ENCODE results near the gene TMTC4.

- TF ChIP-seq CTCF (IDR thresholded peaks at IDR 0.05) (peak; percentile 78), FOXP1 (CRISPR knock-in tag; IDR thresholded peaks at IDR 0.05; ENCODE audit: borderline replicate concordance) (peak; percentile 99), NR3C1 (CRISPR knock-in tag; conservative IDR thresholded peaks at IDR 0.05; ENCODE audit: low read depth) (0 out of 2 replicates have a peak, but pooled peaks have one; percentile 25), NR2C2 (CRISPR knock-in tag; IDR thresholded peaks at IDR 0.05) (peak; percentile 62), ZNF423 (CRISPR knock-in tag; IDR thresholded peaks at IDR 0.05) (peak; percentile 88), NFYB (CRISPR knock-in tag; conservative IDR thresholded peaks at IDR 0.05; ENCODE audit: low read depth) (peak; percentile 56), ATF3 (CRISPR knock-in tag; conservative IDR thresholded peaks at IDR 0.05) (no peak; the same call in 1 of the 2 replicates)
- TF ChIP-seq, protein P1, sequence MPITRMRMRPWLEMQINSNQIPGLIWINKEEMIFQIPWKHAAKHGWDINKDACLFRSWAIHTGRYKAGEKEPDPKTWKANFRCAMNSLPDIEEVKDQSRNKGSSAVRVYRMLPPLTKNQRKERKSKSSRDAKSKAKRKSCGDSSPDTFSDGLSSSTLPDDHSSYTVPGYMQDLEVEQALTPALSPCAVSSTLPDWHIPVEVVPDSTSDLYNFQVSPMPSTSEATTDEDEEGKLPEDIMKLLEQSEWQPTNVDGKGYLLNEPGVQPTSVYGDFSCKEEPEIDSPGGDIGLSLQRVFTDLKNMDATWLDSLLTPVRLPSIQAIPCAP (CRISPR knock-in tag; IDR thresholded peaks at IDR 0.05), result 0 out of 2 replicates have a peak, but pooled peaks have one; percentile 35
- TF ChIP-seq, protein P2, sequence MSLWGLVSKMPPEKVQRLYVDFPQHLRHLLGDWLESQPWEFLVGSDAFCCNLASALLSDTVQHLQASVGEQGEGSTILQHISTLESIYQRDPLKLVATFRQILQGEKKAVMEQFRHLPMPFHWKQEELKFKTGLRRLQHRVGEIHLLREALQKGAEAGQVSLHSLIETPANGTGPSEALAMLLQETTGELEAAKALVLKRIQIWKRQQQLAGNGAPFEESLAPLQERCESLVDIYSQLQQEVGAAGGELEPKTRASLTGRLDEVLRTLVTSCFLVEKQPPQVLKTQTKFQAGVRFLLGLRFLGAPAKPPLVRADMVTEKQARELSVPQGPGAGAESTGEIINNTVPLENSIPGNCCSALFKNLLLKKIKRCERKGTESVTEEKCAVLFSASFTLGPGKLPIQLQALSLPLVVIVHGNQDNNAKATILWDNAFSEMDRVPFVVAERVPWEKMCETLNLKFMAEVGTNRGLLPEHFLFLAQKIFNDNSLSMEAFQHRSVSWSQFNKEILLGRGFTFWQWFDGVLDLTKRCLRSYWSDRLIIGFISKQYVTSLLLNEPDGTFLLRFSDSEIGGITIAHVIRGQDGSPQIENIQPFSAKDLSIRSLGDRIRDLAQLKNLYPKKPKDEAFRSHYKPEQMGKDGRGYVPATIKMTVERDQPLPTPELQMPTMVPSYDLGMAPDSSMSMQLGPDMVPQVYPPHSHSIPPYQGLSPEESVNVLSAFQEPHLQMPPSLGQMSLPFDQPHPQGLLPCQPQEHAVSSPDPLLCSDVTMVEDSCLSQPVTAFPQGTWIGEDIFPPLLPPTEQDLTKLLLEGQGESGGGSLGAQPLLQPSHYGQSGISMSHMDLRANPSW (CRISPR knock-in tag; conservative IDR thresholded peaks at IDR 0.05; ENCODE audit: low read depth), result no peak; the same call in 1 of the 2 replicates
- TF ChIP-seq, protein P3, sequence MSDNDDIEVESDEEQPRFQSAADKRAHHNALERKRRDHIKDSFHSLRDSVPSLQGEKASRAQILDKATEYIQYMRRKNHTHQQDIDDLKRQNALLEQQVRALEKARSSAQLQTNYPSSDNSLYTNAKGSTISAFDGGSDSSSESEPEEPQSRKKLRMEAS (CRISPR knock-in tag; IDR thresholded peaks at IDR 0.05), result peak; percentile 99
These were observed 86.0 kb downstream of the TMTC4 start, which contains the start of gene GGACT for GRCh38 chr13:100588331-100589177.
